Liver (tissue), 3 donors: ENCODE results near the gene MED15.

Experiments
- CTCF ChIP-seq: fragments of 150-350 bp; IDR thresholded peaks from 2 replicates; pipeline ENCODE4 v1.5.1; 2017; ENCODE audit warnings: improper control_type of control experiment, low read depth, low read length; ENCODE audit not compliant: missing input control
- EGR1 ChIP-seq, 2 donors: IDR thresholded peaks; 2 replicates each; pipeline ENCODE4 v1.6.1; 2016 to 2018; ENCODE audit warnings: antibody characterized with exemption in 2 of 2, low read depth in 2 of 2
- GABPA ChIP-seq, 2 donors: IDR thresholded peaks in 1 of 2; conservative IDR thresholded peaks in 1 of 2; 2 replicates each; pipeline ENCODE4 v1.6.1; 2016; ENCODE audit warnings: antibody characterized with exemption in 2 of 2, mild to moderate bottlenecking in 1 of 2, moderate library complexity in 1 of 2
- MAX ChIP-seq: IDR thresholded peaks from 2 replicates; pipeline ENCODE4 v1.6.1; 2016; ENCODE audit warnings: antibody characterized with exemption
- NR2F2 ChIP-seq: IDR thresholded peaks from 2 replicates; pipeline ENCODE4 v1.6.1; 2016; ENCODE audit warnings: antibody characterized with exemption
- SP1 ChIP-seq: IDR thresholded peaks from 2 replicates; pipeline ENCODE4 v1.6.1; 2018; ENCODE audit warnings: antibody characterized with exemption, mild to moderate bottlenecking
- YY1 ChIP-seq: IDR thresholded peaks from 2 replicates; pipeline ENCODE4 v1.6.1; 2016; ENCODE audit warnings: antibody characterized with exemption, mild to moderate bottlenecking
- TF ChIP-seq, protein P1 (sequence below): IDR thresholded peaks from 2 replicates; pipeline ENCODE4 v1.6.1; 2016; ENCODE audit warnings: antibody characterized with exemption, mild to moderate bottlenecking
- donor health status: healthy.
- donor health status: healthy.

DNA sequence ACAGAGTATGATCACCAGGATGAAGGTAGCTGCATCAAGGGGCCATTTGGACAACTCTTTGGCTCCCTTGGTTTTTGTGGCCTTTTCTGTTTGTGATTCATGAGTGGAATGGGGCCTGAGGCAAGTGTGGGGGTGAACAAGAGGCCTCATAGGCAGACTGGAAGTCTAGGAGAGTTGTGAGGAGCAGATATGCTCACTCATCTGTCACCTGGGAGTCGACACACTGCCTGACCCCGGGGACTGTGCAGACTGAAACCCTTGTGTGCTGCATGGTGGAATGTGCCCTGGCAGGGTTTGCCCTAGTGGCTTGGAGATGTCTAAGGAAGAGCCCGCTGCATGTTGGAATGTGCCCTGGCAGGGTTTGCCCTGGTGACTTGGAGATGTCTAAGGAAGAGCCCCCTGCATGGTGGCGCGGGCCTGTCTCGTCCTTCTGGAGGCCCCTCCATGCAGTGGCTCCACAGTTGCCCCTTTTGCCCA is 60.0 kb downstream of the MED15 start:
- TF ChIP-seq CTCF (no peak), SP1 (no peak), MAX (no peak), YY1 (no peak), GABPA (IDR thresholded peaks at IDR 0.05 in 1 of 2, conservative IDR thresholded peaks at IDR 0.05 in 1 of 2) (no peak), EGR1 (IDR thresholded peaks at IDR 0.05; ENCODE audit: low read depth in 2 of 2) (no peak), NR2F2 (no peak)
- TF ChIP-seq, protein P1, sequence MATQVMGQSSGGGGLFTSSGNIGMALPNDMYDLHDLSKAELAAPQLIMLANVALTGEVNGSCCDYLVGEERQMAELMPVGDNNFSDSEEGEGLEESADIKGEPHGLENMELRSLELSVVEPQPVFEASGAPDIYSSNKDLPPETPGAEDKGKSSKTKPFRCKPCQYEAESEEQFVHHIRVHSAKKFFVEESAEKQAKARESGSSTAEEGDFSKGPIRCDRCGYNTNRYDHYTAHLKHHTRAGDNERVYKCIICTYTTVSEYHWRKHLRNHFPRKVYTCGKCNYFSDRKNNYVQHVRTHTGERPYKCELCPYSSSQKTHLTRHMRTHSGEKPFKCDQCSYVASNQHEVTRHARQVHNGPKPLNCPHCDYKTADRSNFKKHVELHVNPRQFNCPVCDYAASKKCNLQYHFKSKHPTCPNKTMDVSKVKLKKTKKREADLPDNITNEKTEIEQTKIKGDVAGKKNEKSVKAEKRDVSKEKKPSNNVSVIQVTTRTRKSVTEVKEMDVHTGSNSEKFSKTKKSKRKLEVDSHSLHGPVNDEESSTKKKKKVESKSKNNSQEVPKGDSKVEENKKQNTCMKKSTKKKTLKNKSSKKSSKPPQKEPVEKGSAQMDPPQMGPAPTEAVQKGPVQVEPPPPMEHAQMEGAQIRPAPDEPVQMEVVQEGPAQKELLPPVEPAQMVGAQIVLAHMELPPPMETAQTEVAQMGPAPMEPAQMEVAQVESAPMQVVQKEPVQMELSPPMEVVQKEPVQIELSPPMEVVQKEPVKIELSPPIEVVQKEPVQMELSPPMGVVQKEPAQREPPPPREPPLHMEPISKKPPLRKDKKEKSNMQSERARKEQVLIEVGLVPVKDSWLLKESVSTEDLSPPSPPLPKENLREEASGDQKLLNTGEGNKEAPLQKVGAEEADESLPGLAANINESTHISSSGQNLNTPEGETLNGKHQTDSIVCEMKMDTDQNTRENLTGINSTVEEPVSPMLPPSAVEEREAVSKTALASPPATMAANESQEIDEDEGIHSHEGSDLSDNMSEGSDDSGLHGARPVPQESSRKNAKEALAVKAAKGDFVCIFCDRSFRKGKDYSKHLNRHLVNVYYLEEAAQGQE = no peak
